SK-N-SH (cell line): ENCODE data around the gene ARHGAP26. TPM values are rescaled to one million over a fixed set of nuclear protein-coding genes. Genes with fewer than 3 reads are reported as not detected.

Source experiments
- CTCF ChIA-PET: fragments of 300-600, 350-600 bp; formaldehyde crosslinking; extraction: SDS; loops from one replicate; lab custom pipeline; 2021; lab: Yijun Ruan, JAX
- POLR2A ChIA-PET: fragments of 350-600 bp; sonication (Branson Sonifier 250); formaldehyde crosslinking; extraction: SDS; loops from one replicate; lab custom pipeline; 2020; ENCODE audit warnings: antibody characterized with exemption, inconsistent platforms; lab: Yijun Ruan, JAX
- DNase-seq: peaks from one replicate; pipeline ENCODE4 v3.0.0; 2012
- H2AFZ ChIP-seq: fragments of 200-600 bp; sonication (generic); 2 replicates; pipeline ENCODE4 v1.8.1; 2016; ENCODE audit warnings: antibody characterized with exemption, mild to moderate bottlenecking, low read depth
- H3F3A ChIP-seq: fragments of 200-600 bp; sonication (generic); replicated peaks from 2 replicates; pipeline ENCODE3; 2016; ENCODE audit warnings: antibody characterized with exemption, mild to moderate bottlenecking; ENCODE audit not compliant: insufficient read depth
- H3K27ac ChIP-seq, 2 experiments: fragments of 200-500 bp in 1 of 2; fragments of 200-600 bp in 1 of 2; sonication (Bioruptor generic) in 1 of 2; sonication (generic), shearing (Covaris generic) in 1 of 2; 2 replicates each; pipeline versions ENCODE4 v1.5.1 to v1.6.1; 2014 to 2016; ENCODE audit warnings: low read depth in 2 of 2, inconsistent platforms in 1 of 2, low read length in 1 of 2, mild to moderate bottlenecking in 1 of 2, mixed read lengths in 1 of 2
- H3K27me3 ChIP-seq: fragments of 200-600 bp; sonication (generic), shearing (Covaris generic); 2 replicates; pipeline ENCODE4 v1.6.1; 2016; ENCODE audit warnings: mixed run types; ENCODE audit not compliant: insufficient read depth
- H3K36me3 ChIP-seq, 2 experiments: fragments of 200-500 bp in 1 of 2; fragments of 200-600 bp in 1 of 2; sonication (Bioruptor generic) in 1 of 2; sonication (generic) in 1 of 2; replicated peaks in 1 of 2; 2 replicates each; pipeline versions ENCODE3 to v1.5.1; 2014 to 2016; ENCODE audit warnings: low read length in 1 of 2, mild to moderate bottlenecking in 1 of 2; ENCODE audit not compliant: insufficient read depth in 2 of 2, control insufficient read depth in 1 of 2
- H3K4me1 ChIP-seq, 2 experiments: fragments of 200-500 bp in 1 of 2; fragments of 200-600 bp in 1 of 2; sonication (Bioruptor generic) in 1 of 2; sonication (generic), shearing (Covaris generic) in 1 of 2; 2 replicates each; pipeline versions ENCODE4 v1.5.1 to v1.6.1; 2014 to 2016; ENCODE audit warnings: low read depth in 1 of 2, low read length in 1 of 2, mixed run types in 1 of 2; ENCODE audit not compliant: insufficient read depth in 2 of 2, control insufficient read depth in 1 of 2
- H3K4me2 ChIP-seq: fragments of 200-600 bp; sonication (generic), shearing (Covaris generic); 2 replicates; pipeline ENCODE4 v1.6.1; 2017; ENCODE audit warnings: mixed run types
- H3K4me3 ChIP-seq, 2 experiments: fragments of 200-500 bp in 1 of 2; fragments of 200-600 bp in 1 of 2; sonication (Bioruptor generic) in 1 of 2; sonication (generic), shearing (Covaris generic) in 1 of 2; 2 replicates each; pipeline versions ENCODE4 v1.5.1 to v1.8.1; 2014 to 2016; ENCODE audit warnings: low read depth in 2 of 2, inconsistent platforms in 1 of 2, low read length in 1 of 2, mild to moderate bottlenecking in 1 of 2, mixed read lengths in 1 of 2, moderate library complexity in 1 of 2
- H3K79me2 ChIP-seq: fragments of 200-600 bp; sonication (generic); 2 replicates; pipeline ENCODE4 v1.8.1; 2017; ENCODE audit warnings: mild to moderate bottlenecking; ENCODE audit not compliant: insufficient read depth
- H3K9ac ChIP-seq: fragments of 200-600 bp; sonication (generic); 2 replicates; pipeline ENCODE4 v1.6.1; 2017; ENCODE audit warnings: mixed run types
- H3K9me2 ChIP-seq: fragments of 200-600 bp; sonication (generic); 2 replicates; pipeline ENCODE4 v1.6.1; 2017; ENCODE audit warnings: mixed run types
- H3K9me3 ChIP-seq: fragments of 200-600 bp; sonication (generic); 2 replicates; pipeline ENCODE4 v1.6.1; 2017; ENCODE audit warnings: mixed run types, mild to moderate bottlenecking, moderate library complexity
- H4K20me1 ChIP-seq: fragments of 200-600 bp; sonication (generic); 2 replicates; pipeline ENCODE4 v1.6.1; 2017; ENCODE audit warnings: mild to moderate bottlenecking, mixed run types; ENCODE audit not compliant: insufficient read depth
- CHD2 ChIP-seq: fragments of 150-350 bp; IDR thresholded peaks from 2 replicates; pipeline ENCODE4 v1.6.1; 2018; ENCODE audit warnings: low read length; ENCODE audit not compliant: partially characterized antibody
- CTCF ChIP-seq: fragments of 200-600 bp; sonication (generic); IDR thresholded peaks from 2 replicates; pipeline ENCODE4 v1.6.1; 2017; ENCODE audit warnings: antibody characterized with exemption, mild to moderate bottlenecking, moderate library complexity
- EP300 ChIP-seq, 2 experiments: IDR thresholded peaks; 2 replicates each; pipeline versions ENCODE4 v1.4.0 to v1.6.1; 2012; ENCODE audit warnings: borderline replicate concordance in 1 of 2, low read depth in 1 of 2, low read length in 1 of 2
- GATA2 ChIP-seq: sonication (generic); formaldehyde crosslinking; IDR thresholded peaks from 2 replicates; pipeline ENCODE4 v1.5.0; 2020; ENCODE audit warnings: mild to moderate bottlenecking, missing genetic modification reagents
- IRF3 ChIP-seq: fragments of 150-350 bp; IDR thresholded peaks from 2 replicates; pipeline ENCODE4 v1.6.1; 2016; ENCODE audit warnings: mild to moderate bottlenecking, low read depth, low read length
- MAX ChIP-seq: IDR thresholded peaks from 2 replicates; pipeline ENCODE4 v1.4.0; 2012; ENCODE audit warnings: low read depth
- RCOR1 ChIP-seq: fragments of 150-350 bp; IDR thresholded peaks from 2 replicates; pipeline ENCODE4 v1.6.1; 2017; ENCODE audit warnings: antibody characterized with exemption, low read length
- RFX5 ChIP-seq: IDR thresholded peaks from 2 replicates; pipeline ENCODE4 v1.6.1; 2012; ENCODE audit warnings: mild to moderate bottlenecking, improper control_type of control experiment, low read length
- RXRA ChIP-seq: IDR thresholded peaks from 2 replicates; pipeline ENCODE4 v1.4.0; 2012; ENCODE audit warnings: low read depth, mild to moderate bottlenecking, borderline replicate concordance
- TAF1 ChIP-seq: IDR thresholded peaks from 2 replicates; pipeline ENCODE4 v1.6.1; 2012; ENCODE audit warnings: low read depth, mild to moderate bottlenecking, low read length, moderate library complexity, borderline replicate concordance
- USF2 ChIP-seq: fragments of 150-350 bp; IDR thresholded peaks from 2 replicates; pipeline ENCODE4 v1.6.1; 2017; ENCODE audit warnings: antibody characterized with exemption, low read length, low read depth, borderline replicate concordance
- WGBS: methylation state at CpG from one replicate; pipeline ENCODE4 v1.1.6; 2017; ENCODE audit warnings: low lambda C conversion rate; 5-methylcytosine and 5-hydroxymethylcytosine counted together
- polyA plus RNA-seq, 3 experiments: library from polyadenylated mRNA; depleted of rRNA; stranded (reverse); fragments of >200 nt; gene quantifications; 2 replicates each; pipeline ENCODE4 v1.2.3, GENCODE V29; 2012

The ARHGAP26 gene
- polyA plus RNA-seq, 1 of the 3 experiments (the other 2 are of a cell fraction): 6.1 TPM

GRCh38 chr5:143031781-143032580, 261.8 kb downstream of the ARHGAP26 start:
- no peaks in the 10 kb centered on the region for H3K79me2 ChIP-seq
- no peak overlapping the region for H3K9ac ChIP-seq
- H3K9me3 ChIP-seq: no peaks in the 10 kb centered on the region
- H3K4me1 ChIP-seq: peaks cover 0 to 7% of the 10 kb centered on the region in 2 experiments; a peak in 2 of 4 replicates
- H3K27me3 ChIP-seq: no peaks in the 10 kb centered on the region
- H3K36me3 ChIP-seq: peaks cover 0 to 5% of the 10 kb centered on the region in 2 experiments
- TF ChIP-seq RFX5: no peak
- TF ChIP-seq USF2: no peak
- peak; percentile 34 for TF ChIP-seq CHD2
- TF ChIP-seq EP300 (IDR thresholded peaks at IDR 0.05; ENCODE audit: borderline replicate concordance in 1 of 2, low read depth in 1 of 2, low read length in 1 of 2): peak in 1 of 2 experiments; percentile 29; a peak in 1 of 4 replicates
- TF ChIP-seq GATA2 (CRISPR knock-in tag): peak; percentile 43
- no peak for TF ChIP-seq IRF3
- TF ChIP-seq MAX: no peak
- no peak for TF ChIP-seq CTCF
- no peak for TF ChIP-seq RXRA
- 0 out of 2 replicates have a peak, but pooled peaks have one; percentile 27 for TF ChIP-seq RCOR1
- no peak for TF ChIP-seq TAF1
- no peak overlapping the region for H2AFZ ChIP-seq
- DNase-seq: peak; percentile 33
- H3F3A ChIP-seq: peaks cover 13% of the 10 kb centered on the region
- no peaks in the 10 kb centered on the region for H4K20me1 ChIP-seq
- H3K27ac ChIP-seq: peak overlapping the region in 1 of 2 experiments; percentile 62; a peak in 2 of 4 replicates
- H3K9me2 ChIP-seq: no peaks in the 10 kb centered on the region
- H3K4me2 ChIP-seq: no peak overlapping the region
- ChIA-PET POLR2A (interaction anchor here (0.6 kb wide), 2 partner anchors 8 to 91 kb away, joined by 3 to 4 read pairs; no protein-coding TSS in a partner anchor), CTCF (interaction anchor here (0.6 to 1.3 kb wide), 5 partner anchors 8 to 371 kb away, joined by 3 to 6 read pairs (median 3); partner anchors contain the start of gene NR3C1)
- 84% methylated on average over 13 of the region's 13 CpGs for WGBS
- H3K4me3 ChIP-seq: no peak overlapping the region
